Activated CD8-positive, alpha-beta memory T cell treated with anti-CD3 and anti-CD28 coated beads, Interleukin-2, amount 50 U/mL, for 1 hour (primary cell): ENCODE measurements around the gene THADA.
"Not testable (repeated sequence)": the region's sequence is repeated elsewhere in the genome, so short reads cannot be mapped to it uniquely, and the experiment has no call there.

Experiments
- DNase-seq: peaks from one replicate; pipeline ENCODE4 v3.0.0-alpha.2; 2020; ENCODE audit errors: extremely low read depth

THADA gene

DNA sequence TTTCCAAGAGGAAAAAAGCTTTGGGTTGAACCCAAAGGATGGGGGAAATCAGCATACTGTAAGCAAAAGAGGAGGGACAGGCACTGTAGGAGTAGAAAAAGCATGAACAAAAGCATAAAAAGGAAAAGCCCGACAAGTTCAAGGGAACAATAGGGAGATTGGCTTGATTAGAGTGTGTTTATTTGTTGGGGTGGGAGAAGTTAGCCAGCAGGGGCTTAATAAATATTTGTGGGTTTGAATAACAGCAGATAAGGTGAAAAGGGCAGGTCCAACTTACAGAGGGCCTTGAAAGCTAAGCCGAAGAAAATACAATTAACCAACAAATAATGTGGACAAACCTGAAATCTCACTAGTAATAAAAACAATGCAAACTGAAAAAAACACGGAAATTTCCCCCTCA is 126.7 kb downstream of the THADA start:
- no peak for DNase-seq

DNA sequence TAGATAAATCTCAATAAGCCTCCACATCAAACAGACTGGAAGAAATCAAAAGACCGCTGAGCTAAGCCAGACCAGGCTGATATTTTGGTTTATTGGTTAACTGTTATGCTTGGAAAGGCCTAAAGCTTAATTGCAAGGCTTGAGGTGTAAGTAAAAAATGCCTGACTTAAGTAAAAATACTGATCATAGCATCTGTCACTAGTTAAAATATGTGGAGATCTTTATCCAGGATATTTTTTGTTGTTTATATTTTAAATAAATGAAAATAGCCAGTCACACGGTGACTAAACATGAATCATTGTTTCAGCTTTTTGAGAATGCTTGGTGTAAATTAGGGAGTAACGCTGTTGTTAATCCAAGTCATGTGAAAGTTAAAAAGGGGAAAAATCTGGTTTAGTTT is 127.9 kb downstream of the THADA start:
- no peak for DNase-seq

DNA sequence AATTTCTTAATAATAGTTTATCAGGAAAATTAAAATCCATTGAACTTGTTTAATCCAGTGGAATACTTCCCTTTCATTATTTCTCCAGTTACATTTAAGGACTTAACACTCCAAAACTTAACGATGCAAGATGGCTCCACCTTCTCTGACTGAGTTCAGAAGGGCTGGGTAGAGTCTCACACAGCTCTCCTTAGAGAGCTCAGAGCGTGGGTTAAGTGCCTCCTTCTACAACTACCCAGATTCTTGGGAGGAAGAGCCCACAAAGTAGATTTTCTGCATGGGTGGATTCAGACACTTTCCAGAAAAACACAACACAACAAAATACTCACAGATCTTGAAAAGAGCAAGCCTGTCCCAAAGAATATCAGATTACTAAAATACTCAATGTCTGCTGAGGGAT is 130.6 kb downstream of the THADA start:
- no peak for DNase-seq

DNA sequence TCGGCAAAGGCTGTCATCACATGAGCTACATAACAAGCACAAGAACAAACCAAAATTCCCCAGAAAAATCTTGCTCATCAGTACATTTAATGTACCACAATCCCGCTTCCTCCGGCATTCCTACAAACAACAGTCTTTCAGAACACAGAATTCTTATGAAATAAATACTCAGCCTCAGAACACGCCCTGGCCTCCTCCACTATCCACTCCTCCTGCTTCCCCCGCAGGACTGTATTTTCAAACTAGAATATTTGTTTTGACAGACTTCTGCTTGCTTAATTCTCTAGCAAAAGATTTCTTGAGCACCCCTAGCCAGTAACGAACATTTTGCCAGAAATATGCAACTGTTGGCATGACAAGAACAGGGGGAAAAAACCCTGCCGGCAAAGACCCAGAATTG is 131.2 kb downstream of the THADA start:
- no peak for DNase-seq

DNA sequence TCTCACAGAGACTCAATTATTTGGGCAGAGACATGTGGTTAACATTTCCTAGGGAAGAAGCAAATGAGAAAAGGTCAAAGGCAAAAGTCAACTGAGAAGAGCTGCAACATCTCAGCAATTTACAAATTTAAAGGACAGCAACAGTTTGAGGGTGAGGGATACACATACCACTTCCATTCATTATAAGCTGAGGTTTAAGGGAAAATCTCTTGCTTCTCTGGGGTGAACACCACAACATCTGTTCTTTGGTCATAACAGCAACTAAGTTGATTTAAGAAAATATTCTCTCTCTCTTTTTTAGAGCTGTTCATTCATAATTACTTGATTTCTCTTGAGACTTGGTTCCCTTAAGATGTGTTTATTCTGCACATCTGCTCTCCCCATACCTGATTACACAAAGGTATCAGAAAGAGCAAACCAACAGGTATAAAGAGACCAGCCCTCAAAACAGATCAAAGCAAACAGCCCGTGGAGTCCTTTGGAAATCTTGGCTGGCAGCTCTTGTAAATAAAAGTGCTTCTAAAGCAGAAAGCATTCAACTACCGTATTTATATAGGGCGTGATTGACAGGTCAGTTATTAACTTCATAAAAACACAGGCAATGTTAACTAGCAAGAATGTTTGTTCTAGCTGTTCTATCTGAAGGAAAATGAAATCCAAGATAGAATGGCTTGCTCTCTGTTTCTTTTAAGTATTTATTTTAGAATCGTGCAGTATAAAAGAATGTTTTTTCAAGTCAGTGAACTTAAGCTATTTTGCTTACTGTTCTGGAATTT is 132.8 kb downstream of the THADA start:
- DNase-seq, result no peak

DNA sequence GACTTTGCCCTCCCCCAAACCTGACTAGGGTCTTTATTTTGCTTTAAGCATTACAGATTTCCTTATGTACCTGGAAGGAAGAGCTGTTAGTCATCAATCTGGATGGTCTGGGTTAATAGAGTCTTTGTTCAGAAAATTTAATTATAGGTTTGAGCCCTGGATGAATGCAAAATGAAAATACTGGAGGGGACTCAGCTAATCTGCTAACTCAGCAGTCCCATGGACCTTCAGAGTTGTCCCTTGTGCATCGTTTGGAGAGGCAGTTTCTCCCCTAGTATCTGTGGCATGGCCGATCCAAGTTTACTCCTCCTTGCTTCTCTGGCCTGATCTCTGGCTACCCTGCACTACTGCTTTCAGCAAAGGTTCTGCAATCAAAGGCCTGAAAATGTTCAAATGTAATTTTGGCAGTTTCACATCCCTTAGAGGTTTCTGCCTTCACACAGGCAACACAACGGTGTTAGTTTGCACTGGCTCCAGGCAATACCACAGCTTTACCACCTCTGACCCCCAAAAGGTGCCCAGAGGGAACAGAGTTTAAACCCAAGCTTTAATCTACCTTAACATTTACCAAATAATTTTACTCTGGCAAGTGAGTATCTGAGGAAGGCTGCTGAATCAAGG is 134.3 kb downstream of the THADA start:
- no peak for DNase-seq

DNA sequence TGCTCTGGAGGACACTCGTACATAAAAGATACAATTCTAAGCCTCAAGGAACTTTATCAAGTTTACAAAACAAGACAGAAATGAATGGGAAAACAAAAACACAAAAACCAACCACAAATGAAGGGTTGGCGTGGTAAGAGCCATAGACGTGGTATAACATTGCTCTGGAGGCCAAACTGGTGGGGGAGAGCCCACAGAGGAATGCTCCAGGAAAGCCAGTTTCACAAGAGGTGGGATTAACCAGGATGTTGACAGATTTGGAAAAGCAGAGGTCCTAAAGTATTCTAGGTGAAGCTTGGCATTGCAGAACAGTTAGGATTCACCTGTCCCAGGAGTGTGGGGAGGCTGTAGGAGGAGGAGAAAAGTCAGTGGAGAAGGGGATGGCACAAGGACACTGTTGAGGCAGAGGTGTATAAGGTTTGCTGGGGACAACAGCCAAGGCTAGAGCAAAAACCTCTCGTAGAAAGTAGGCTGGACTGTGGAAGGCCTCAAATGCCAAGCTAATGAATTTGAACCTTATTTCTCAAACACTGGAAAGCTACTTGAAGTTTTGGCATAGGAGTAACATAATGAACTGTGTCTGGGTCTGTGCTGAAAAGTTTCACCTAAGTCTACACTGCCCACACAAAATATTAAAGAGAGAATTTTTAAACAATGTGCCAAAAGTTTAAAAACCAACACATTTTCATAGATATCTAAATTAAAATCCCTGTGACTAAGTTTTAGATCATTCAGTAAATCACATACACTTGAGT is 135.1 kb downstream of the THADA start:
- no peak for DNase-seq

DNA sequence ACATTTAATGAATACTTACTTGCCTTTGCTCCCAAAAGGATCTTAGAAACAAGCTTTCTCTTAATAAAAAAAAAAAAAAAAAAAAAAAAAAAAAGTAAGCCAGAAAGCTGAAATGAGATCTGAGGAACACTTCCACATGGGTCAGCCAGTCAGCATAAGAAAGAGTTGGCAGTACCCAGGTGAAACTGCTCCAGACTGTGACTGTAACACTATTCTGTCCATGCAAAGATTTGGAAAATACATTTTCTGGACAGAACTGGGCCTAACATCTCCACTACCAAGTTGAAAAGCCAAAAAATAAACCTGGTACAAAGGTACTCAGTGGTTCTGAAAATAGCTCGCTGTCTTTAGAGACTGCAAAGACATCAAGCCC is 135.7 kb downstream of the THADA start:
- no peak for DNase-seq

DNA sequence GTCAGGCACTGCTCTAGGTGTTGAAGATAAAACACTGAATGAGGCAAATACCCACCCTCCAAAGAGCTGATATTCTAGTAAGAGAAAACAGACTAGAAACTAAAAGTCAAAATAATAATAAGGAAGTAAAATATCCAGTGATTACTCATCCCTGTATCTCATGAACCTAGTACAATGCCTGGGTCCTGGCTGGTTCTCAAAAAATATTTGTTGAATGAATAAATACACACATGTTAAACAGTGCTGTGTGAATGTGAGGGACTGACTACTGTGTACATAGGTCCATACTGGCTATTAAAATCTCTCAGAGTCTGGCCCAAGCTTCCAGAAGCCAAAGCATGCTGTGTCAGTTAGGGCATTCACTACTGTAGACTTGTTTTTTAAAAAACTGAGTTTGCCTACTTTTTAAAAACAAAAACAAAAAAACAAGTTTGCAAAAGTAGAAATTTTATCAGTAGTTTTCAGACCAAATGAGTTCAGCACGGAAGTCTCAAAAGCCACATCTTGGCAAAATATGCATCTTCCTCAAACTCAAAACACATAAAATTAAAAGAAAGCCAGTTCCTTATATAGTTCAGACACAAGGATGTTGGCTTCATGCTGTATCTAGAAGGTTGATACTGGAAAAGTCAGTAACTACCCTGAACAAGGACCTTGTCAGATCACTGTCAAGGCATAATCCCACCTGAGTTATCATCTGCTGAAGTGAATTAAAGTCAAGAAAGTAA is 136.2 kb downstream of the THADA start:
- no peak for DNase-seq

DNA sequence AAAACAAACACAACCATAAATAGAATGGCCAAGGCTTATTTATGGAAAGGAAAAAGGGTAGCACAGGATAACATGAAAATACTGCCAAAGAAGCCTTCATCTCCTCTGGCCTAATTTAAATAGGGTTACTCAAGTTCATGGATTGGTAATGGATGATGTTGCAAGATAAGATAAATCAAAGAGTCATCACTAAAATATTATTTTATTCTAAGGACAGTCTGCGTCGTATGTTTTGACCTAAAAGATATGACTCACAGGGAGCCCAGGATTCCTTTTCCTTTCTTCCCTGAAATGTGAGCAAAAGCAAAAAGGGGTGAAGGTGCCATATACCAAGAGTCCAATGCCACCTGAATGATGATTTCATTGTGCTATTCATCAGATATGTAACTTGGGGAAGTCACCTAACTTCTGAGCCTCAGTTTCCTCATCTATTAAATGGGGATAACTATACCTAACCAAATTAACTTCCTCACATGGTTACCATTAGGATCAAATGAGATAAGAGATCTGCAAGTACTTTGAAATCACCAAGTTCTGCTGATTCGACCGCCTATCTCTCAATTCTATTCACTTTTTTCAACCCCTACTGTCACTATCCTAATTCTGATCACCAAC is 137.7 kb downstream of the THADA start:
- no peak for DNase-seq

DNA sequence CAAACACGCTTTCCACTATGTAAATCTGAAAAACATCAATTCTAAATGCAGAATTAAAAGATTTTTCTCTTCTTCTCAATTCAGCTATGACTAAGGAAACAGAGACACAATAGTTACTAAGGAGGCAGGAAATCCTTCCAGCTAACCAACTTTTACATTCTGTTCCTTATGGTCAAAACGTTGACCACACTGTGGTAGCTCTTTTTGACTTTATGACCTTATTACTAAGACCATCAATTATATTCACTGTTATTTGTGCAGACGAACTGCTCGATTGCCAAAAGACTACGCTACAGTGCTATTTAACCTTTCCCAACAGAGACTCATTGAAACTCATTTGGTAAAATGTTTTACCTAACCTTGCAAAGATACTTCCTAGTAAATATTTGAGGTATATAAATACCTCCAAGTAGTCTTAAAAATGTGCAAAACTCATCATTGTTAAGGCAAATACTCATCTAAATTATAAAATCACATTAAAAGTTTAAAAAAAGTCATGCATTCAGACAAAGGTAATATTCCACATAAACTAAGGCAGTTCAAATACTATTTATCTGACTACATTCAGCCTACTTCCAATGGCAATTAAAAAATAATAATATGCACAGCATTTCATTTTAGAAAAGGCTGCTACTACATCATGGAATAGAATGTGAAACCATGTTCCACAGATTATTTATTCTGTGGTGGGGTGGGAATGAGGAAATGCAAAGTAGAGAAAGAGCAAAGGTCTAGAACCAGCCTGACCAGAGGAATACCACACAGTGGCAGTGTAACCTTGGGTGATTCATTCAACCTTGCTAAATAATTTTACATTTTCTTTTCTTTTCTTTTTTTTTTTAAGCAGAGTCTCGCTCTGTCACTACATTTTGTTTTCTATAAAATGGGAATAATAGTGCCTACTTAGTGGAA is 139.9 kb downstream of the THADA start:
- no peak for DNase-seq

DNA sequence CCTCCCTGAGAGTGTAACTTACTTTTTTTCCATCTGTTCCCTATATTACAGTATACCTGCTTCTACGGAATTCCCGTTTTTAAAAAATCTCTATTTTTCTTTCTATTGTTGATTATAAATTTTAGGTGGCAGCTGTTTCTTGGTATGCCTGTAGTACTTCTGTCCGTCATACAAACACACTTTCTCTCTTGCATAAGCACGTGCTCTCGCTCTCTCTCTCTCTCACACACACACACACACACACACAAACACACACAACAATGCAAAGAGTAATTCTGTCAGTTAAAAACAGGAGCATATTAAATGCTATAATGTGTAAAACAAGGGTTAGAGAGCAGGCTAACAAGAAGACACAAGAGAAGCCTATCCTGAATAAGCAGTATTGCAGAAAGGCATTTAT is 140.5 kb downstream of the THADA start:
- no peak for DNase-seq

DNA sequence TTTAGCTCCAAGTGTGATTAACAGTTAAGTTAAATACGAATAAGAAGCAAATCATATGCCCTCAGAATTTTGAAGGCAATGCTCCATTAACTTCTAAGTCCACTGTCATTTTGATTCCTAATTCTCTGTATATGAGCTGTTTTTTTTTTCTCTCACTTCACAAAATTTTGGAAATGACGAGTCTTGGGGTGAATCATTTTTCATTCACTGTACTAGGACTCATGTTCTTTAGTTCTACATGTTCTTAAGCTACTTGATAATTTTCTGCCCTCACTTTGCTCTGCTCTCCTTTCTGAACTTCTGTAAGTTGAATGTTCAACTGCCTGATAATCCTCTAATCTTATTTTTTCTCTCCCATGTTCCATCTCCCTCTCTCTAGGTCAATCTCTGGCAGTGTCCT is 141.0 kb downstream of the THADA start:
- no peak for DNase-seq

DNA sequence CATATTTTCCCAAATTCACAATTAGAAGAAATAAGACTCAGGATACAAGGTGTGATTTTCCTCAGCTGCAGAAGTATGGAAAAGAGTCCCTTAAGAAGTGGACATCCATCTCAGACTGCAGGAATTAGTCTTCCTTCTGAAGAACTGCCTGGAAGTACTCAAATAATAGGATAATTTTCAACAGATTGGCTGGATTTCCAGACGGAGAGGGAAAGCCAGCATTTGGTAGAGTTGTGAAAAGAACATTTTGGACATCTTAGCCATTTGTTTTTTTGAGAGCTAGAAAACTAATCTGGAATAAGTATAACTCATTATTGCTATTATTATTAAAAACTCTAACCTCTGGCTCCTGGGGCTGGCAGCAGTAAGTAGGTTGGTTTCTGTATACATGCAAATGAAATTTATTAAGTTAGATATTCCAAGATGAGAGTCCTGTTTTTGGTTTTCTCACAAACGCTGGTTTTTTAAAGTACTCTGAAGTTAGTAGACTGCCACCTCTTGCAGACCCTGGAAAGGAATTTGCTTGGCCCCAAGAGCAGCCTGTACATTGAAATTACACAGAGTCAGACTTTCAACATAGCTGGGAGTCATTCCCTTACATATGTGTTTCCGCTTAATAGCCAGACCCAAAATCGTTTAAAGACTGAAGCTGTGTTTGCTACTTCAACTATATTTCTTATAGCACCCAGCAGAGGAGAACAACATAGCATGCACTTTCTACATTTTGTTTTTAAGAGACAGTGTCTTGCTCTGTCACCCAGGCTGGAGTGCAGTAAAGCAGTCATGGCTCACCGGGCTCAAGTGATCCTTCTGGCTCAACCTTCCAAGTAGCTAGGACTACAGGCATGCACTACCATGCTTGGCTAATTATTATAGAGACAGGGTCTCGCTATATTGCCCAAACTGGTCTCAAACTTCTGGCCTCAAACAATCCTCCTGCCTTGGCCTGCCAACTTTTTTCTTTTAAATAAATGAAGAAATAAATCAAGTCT is 142.4 kb downstream of the THADA start:
- DNase-seq, result no peak

DNA sequence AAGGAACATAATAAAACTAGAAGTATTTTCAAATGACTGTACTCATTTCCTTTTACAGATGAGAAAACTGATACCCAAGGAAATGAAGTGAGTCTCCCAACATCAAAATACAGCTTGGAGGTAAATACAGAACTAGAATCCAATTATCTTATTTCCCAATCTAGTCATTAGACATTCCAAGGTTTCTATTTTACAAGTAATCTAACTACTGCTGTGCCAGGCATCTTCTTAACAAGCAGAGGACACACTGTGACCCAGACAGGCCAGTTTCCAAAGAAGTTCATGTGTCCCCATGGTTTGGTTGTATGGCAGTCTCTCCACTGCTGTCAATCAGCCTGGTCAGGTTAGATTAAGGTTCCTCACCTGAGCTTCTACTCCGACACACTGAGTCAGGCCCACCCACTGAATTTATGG is 143.5 kb downstream of the THADA start:
- DNase-seq, result no peak

DNA sequence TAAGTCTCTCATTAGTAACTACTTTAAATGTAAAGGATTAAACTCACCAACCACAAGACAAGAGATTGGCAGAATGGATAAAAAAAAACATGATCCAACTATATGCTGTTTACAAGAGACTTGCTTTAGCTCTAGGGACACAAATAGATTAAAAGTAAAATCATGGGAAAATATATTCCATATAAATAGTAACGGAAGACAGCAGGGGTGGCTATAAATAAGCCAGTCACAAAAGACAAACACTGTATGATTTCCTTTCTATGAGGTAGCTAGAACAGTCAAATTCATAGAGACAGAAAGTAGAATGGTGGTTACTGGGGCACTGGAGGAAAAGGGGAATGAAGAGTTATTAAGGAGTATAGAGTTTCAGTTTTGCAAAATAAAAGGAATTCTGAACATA is 145.2 kb downstream of the THADA start:
- DNase-seq, result no peak

DNA sequence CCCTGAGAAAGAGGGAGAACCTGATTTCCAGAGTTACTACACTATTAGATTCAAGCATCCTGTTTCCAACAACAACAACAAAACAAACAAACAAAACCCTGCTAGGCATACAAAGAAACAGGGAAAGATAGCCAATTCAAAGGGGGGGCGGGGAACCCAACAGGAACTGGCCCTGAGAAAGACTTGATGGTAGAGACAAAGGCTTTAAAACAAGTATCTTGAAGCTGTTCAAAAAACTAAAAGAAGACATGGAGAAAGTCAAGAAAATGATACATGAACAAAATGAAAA is 147.1 kb downstream of the THADA start:
- DNase-seq, result no peak

DNA sequence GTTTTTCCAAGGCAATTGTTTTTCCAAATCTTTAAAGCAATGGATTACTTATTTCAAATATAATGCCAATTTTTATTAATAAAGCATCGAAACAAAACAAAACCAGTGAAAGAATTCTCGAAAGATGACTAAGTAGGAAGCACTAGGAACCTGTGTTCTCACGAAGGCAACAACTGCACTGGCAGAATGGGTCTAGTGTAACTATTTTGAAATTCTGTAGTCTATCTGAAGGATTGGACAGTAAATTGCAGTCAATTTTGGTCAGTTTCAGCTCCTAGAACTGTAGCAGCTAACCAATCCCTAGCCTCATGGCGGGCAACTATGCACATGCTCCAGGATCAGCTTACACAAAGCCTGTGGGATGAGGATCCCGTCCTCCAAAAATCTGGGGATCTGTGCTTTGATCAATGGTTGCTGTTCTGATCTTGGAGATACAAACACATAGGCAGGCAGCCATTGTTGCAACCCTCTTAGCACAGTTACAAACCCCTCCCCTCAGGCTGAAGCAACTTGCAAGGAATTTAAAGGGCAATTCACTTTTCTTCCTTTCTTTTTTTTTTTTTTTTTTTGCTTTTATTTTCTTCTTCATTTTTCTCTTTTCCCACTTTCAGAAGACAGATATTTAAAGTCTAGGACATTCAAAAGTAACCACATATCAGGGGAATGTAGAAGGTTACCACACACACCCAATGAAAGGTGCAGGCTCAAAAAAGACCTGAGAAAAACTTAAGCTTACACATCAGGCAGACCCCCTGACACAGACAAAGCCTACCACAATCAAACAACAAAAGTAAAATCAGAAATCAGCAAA is 147.6 kb downstream of the THADA start:
- no peak for DNase-seq

DNA sequence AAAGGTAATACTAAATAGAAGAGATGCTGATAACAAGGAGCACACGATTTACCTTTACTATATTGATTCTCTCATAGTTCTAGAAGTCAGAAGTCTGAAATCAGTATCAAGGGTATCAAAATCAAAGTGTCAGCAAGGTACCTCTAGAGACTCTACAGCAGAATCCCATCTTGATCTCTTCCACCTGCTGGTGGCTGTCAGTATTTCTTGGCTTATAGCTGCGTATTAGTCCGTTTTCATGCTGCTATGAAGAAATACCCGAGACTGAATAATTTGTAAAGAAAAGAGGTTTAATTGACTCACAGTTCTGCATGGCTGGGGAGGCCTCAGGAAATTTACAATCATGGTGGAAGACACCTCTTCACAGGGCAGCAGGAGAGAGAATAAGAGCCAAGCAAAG is 149.1 kb downstream of the THADA start:
- not testable (repeated sequence) for DNase-seq
